Prostate gland (tissue), 2 donors: Measurements from ENCODE around the gene CCNI. TPM values are rescaled to one million over a fixed set of nuclear protein-coding genes. Genes with fewer than 3 reads are reported as not detected.

Source experiments
- DNase-seq: peaks from one replicate; pipeline ENCODE4 v3.0.0-alpha.2; 2019; ENCODE audit warnings: low spot score
- H3K27ac ChIP-seq, 2 donors: fragments of 200-600 bp; sonication (generic); 2 replicates each; pipeline ENCODE4 v1.5.1; 2017 to 2019
- H3K27me3 ChIP-seq: fragments of 200-600 bp; sonication (generic); replicated peaks from 2 replicates; pipeline ENCODE4 v1.5.1; 2019; ENCODE audit not compliant: insufficient read depth
- H3K36me3 ChIP-seq, 2 donors: fragments of 200-600 bp; sonication (generic); 1 replicate in 1 of 2; 2 replicates in 1 of 2; pipeline versions ENCODE4 v1.5.1 to v1.8.1; 2017 to 2019
- H3K4me1 ChIP-seq: fragments of 200-600 bp; sonication (generic); replicated peaks from 2 replicates; pipeline ENCODE4 v1.5.1; 2019
- H3K4me3 ChIP-seq, 2 donors: fragments of 200-600 bp; sonication (generic); 2 replicates each; pipeline ENCODE4 v1.5.1; 2017 to 2019
- H3K9me3 ChIP-seq: fragments of 200-600 bp; sonication (generic); 2 replicates; pipeline ENCODE4 v1.5.1; 2017
- POLR2A ChIP-seq: fragments of 450-650 bp; IDR thresholded peaks from one replicate; pipeline ENCODE4 v1.6.1; 2016; ENCODE audit warnings: antibody characterized with exemption, mild to moderate bottlenecking
- POLR2AphosphoS5 ChIP-seq: sonication (generic); formaldehyde crosslinking; IDR thresholded peaks from one replicate; pipeline ENCODE4 v1.6.1; 2017; ENCODE audit warnings: antibody characterized with exemption
- WGBS: methylation state at CpG from one replicate; pipeline ENCODE4 v1.1.5; 2018; 5-methylcytosine and 5-hydroxymethylcytosine counted together
- intact Hi-C: fragments of 100-400 bp; cut with DNase I; formaldehyde crosslinking; loops from one replicate; pipeline ENCODE4 v1.14.2; 2022
- total RNA-seq, 2 donors: library from RNA; depleted of rRNA; stranded (reverse); fragments of >200 nt; gene quantifications; one replicate each; pipeline ENCODE4 v1.1.0, GENCODE V29; 2016
- TF ChIP-seq, protein P1 (sequence below), 4 experiments: fragments of 200-600 bp in 2 of 4; fragments of 450-650 bp in 2 of 4; sonication (generic) in 2 of 4; IDR thresholded peaks; 1 replicate in 3 of 4; 2 replicates in 1 of 4; pipeline ENCODE4 v1.5.1; 2016 to 2019; ENCODE audit warnings: antibody characterized with exemption in 4 of 4, mild to moderate bottlenecking in 2 of 4, moderate library complexity in 2 of 4

Gene CCNI
- total RNA-seq, 2 donors from 2014 or later: 274 to 367 TPM

GRCh38 chr4:77010841-77011354 lies 64.9 kb downstream of the CCNI start:
- H3K4me3 ChIP-seq: no peak overlapping the region
- no peak for DNase-seq
- no peaks in the 10 kb centered on the region for H3K9me3 ChIP-seq
- H3K27ac ChIP-seq: no peak overlapping the region
- intact Hi-C loops: no loop called here
- H3K27me3 ChIP-seq: no peaks in the 10 kb centered on the region
- no peaks in the 10 kb centered on the region for H3K36me3 ChIP-seq
- peaks cover 10% of the 10 kb centered on the region for H3K4me1 ChIP-seq
- WGBS: 96% methylated on average over 3 of the region's 3 CpGs
- TF ChIP-seq POLR2A (no peak), POLR2AphosphoS5 (no peak)
- TF ChIP-seq, protein P1, sequence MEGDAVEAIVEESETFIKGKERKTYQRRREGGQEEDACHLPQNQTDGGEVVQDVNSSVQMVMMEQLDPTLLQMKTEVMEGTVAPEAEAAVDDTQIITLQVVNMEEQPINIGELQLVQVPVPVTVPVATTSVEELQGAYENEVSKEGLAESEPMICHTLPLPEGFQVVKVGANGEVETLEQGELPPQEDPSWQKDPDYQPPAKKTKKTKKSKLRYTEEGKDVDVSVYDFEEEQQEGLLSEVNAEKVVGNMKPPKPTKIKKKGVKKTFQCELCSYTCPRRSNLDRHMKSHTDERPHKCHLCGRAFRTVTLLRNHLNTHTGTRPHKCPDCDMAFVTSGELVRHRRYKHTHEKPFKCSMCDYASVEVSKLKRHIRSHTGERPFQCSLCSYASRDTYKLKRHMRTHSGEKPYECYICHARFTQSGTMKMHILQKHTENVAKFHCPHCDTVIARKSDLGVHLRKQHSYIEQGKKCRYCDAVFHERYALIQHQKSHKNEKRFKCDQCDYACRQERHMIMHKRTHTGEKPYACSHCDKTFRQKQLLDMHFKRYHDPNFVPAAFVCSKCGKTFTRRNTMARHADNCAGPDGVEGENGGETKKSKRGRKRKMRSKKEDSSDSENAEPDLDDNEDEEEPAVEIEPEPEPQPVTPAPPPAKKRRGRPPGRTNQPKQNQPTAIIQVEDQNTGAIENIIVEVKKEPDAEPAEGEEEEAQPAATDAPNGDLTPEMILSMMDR (IDR thresholded peaks at IDR 0.05): no peak

DNA sequence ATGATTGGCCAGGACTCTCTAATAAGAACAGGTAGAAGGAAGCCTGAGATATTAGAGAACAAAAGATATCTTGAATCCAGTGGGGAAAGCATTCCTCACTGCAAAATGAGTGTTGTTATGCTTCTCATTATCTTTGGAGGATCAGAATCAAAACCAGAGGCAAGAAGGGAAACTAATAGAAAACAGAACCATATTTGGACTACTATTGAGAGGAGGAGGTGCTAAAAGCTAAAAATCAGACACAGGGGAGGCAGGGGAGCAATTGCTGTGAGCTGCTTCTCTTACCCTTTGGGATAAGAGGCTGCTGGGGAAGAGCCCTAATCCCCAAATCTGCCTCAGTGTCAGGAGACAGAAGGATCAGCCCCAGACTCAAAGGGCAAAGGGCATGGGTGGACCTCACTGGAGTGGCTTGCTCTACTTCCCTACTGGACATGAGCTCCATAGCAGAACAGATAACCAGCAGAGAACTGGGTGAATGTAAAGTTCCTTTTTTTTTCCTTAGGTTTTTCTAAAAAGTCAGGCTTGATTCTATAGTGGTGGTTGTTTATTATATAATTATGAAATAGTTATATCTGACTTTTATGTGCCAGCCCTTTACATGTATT lies 66.2 kb downstream of the CCNI start:
- Histone ChIP-seq H3K36me3 (no peaks in the 10 kb centered on the region), H3K4me1 (peaks cover 10% of the 10 kb centered on the region), H3K27ac (no peak overlapping the region), H3K9me3 (no peaks in the 10 kb centered on the region), H3K27me3 (no peaks in the 10 kb centered on the region), H3K4me3 (no peak overlapping the region)
- TF ChIP-seq, protein P1 (IDR thresholded peaks at IDR 0.05): no peak
- no peak for TF ChIP-seq POLR2AphosphoS5
- no peak for TF ChIP-seq POLR2A
- no peak for DNase-seq
- intact Hi-C loops: no loop called here

DNA sequence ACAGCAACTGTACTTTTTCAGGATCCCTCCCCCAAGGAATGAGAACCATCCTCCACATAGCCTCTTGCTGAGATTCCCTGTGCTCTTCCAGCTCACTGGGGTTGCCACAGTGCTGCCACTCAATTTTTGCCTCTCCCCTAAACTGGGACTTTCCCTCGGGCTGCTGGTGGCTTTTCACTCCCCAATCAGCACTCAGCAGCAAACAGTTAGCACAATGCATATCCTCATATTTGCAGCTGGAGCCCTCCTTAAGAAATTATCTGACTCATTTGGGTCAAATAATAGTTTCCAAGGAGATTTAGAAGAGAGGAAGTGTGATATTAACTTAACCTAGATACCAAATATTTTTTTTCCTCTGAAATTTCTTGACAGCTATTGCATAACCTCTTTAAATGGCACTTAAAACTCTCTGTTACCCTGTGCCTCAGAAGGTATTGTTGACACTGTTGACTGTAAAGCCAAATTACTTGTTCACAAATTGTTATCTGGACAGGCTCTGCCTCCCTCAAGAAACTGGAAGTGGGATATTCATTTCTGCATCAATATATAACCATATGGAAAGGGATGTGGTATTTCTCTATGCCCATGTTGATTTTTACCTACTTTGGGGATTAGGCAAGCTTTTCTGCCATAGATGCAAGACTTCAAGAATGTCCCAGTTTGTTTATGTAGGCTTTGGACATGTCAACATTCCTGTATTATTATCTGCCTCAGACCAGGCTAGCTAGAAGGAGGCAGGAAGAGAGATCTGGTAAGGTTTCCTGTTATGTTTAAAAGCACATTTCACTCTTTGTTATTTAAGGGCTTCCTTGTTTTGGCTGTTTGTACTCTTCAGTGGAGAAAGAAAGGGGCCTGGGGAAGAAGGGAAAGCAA lies 68.2 kb downstream of the CCNI start:
- no peaks in the 10 kb centered on the region for H3K36me3 ChIP-seq
- H3K4me3 ChIP-seq: no peak overlapping the region
- no peak for DNase-seq
- TF ChIP-seq, protein P1 (IDR thresholded peaks at IDR 0.05): no peak
- TF ChIP-seq POLR2AphosphoS5: peak; percentile 32
- intact Hi-C loops: no loop called here
- H3K27ac ChIP-seq: peak overlapping the region in 1 of 2 donors; percentile 18
- H3K9me3 ChIP-seq: no peaks in the 10 kb centered on the region
- 30% methylated on average over 1 of the region's 1 CpG for WGBS
- H3K4me1 ChIP-seq: peaks cover 10% of the 10 kb centered on the region
- no peaks in the 10 kb centered on the region for H3K27me3 ChIP-seq

GRCh38 chr4:77006753-77007353 lies 68.9 kb downstream of the CCNI start:
- TF ChIP-seq, protein P1 (IDR thresholded peaks at IDR 0.05): no peak
- TF ChIP-seq POLR2AphosphoS5: no peak
- TF ChIP-seq POLR2A: no peak
- H3K36me3 ChIP-seq: no peaks in the 10 kb centered on the region
- 83% methylated on average over 4 of the region's 4 CpGs for WGBS
- intact Hi-C loops: no loop called here
- H3K4me1 ChIP-seq: peaks cover 10% of the 10 kb centered on the region
- DNase-seq: no peak
- no peak overlapping the region for H3K27ac ChIP-seq
- no peak overlapping the region for H3K4me3 ChIP-seq
- H3K9me3 ChIP-seq: no peaks in the 10 kb centered on the region
- no peaks in the 10 kb centered on the region for H3K27me3 ChIP-seq
